ENCODE data around the gene TMPRSS7.
"Not testable (repeated sequence)": the region's sequence is repeated elsewhere in the genome, so short reads cannot be mapped to it uniquely, and the experiment has no call there.

The TMPRSS7 gene

GRCh38 chr3:112047264-112047663 lies 12.7 kb downstream of the TMPRSS7 start:
- H3K4me3 ChIP-seq (ENCODE audit: low read depth, low read length), result no peak overlapping the region
- no peak for DNase-seq (ENCODE audit: low read depth)

GRCh38 chr3:112048911-112049310 lies 14.4 kb downstream of the TMPRSS7 start:
- no peak for DNase-seq (ENCODE audit: low read depth)
- no peak overlapping the region for H3K4me3 ChIP-seq (ENCODE audit: low read depth, low read length)

GRCh38 chr3:112053229-112053628 lies 18.7 kb downstream of the TMPRSS7 start:
- H3K4me3 ChIP-seq (ENCODE audit: low read depth, low read length), result no peak overlapping the region
- no peak for DNase-seq (ENCODE audit: low read depth)

- H3K4me3 ChIP-seq (ENCODE audit: low read depth, low read length), result no peak overlapping the region
Observed at GRCh38 chr3:112056451-112056929, 22.0 kb downstream of the TMPRSS7 start.

GRCh38 chr3:112059497-112059896 lies 25.0 kb downstream of the TMPRSS7 start:
- DNase-seq (ENCODE audit: low read depth), result no peak
- no peak overlapping the region for H3K4me3 ChIP-seq (ENCODE audit: low read depth, low read length)

More at GRCh38 chr3:112056451-112056929, 22.0 kb downstream of the TMPRSS7 start:
- DNase-seq (ENCODE audit: low read depth), result peak; percentile 66

GRCh38 chr3:112061152-112061551 lies 26.6 kb downstream of the TMPRSS7 start:
- no peak overlapping the region for H3K4me3 ChIP-seq (ENCODE audit: low read depth, low read length)
- no peak for DNase-seq (ENCODE audit: low read depth)

- not testable (repeated sequence) for DNase-seq (ENCODE audit: low read depth); H3K4me3 ChIP-seq (ENCODE audit: low read depth, low read length)
Observed at GRCh38 chr3:112072387-112073060, 38.0 kb downstream of the TMPRSS7 start.

- H3K4me3 ChIP-seq (ENCODE audit: low read depth, low read length), result no peak overlapping the region
- DNase-seq (ENCODE audit: low read depth), result no peak
Observed at GRCh38 chr3:112074006-112074405, 39.5 kb downstream of the TMPRSS7 start.

GRCh38 chr3:112074616-112075497 lies 40.3 kb downstream of the TMPRSS7 start:
- DNase-seq (ENCODE audit: low read depth), result peak; percentile 84

GRCh38 chr3:112078125-112079083 lies 43.9 kb downstream of the TMPRSS7 start:
- no peak overlapping the region for H3K4me3 ChIP-seq (ENCODE audit: low read depth, low read length)
- DNase-seq (ENCODE audit: low read depth), result no peak

More at GRCh38 chr3:112074616-112075497, 40.3 kb downstream of the TMPRSS7 start:
- H3K4me3 ChIP-seq (ENCODE audit: low read depth, low read length), result no peak overlapping the region

- no peak for DNase-seq (ENCODE audit: low read depth)
- H3K4me3 ChIP-seq (ENCODE audit: low read depth, low read length), result no peak overlapping the region
Observed at GRCh38 chr3:112083239-112083638, 48.7 kb downstream of the TMPRSS7 start.

GRCh38 chr3:112084980-112085705 lies 50.6 kb downstream of the TMPRSS7 start:
- no peak for DNase-seq (ENCODE audit: low read depth)
- H3K4me3 ChIP-seq (ENCODE audit: low read depth, low read length), result no peak overlapping the region

GRCh38 chr3:112085735-112086075 lies 51.2 kb downstream of the TMPRSS7 start:
- no peak for DNase-seq (ENCODE audit: low read depth)
- peak overlapping the region; percentile 61 for H3K4me3 ChIP-seq (ENCODE audit: low read depth, low read length)

GRCh38 chr3:112086076-112086854 lies 51.7 kb downstream of the TMPRSS7 start, which contains the start of gene C3orf52:
TSS of gene C3orf52 (plus strand) at chr3:112086389. CDS start at chr3:112086408, 19 bp downstream.
- DNase-seq (ENCODE audit: low read depth), result no peak
- peak within 1 kb of the TSS; percentile 61 for H3K4me3 ChIP-seq (ENCODE audit: low read depth, low read length)

- no peak for DNase-seq (ENCODE audit: low read depth)
- peak overlapping the region; percentile 61 for H3K4me3 ChIP-seq (ENCODE audit: low read depth, low read length)
Observed at GRCh38 chr3:112086875-112087524, 52.5 kb downstream of the TMPRSS7 start.

GRCh38 chr3:112087746-112088145 lies 53.2 kb downstream of the TMPRSS7 start:
- no peak overlapping the region for H3K4me3 ChIP-seq (ENCODE audit: low read depth, low read length)

GRCh38 chr3:112088944-112089343 lies 54.4 kb downstream of the TMPRSS7 start:
- no peak overlapping the region for H3K4me3 ChIP-seq (ENCODE audit: low read depth, low read length)
- no peak for DNase-seq (ENCODE audit: low read depth)

More at GRCh38 chr3:112087746-112088145, 53.2 kb downstream of the TMPRSS7 start:
- DNase-seq (ENCODE audit: low read depth), result no peak

Data from skeletal muscle cell (primary cell).